ENCODE measurements around the gene PKD2L1.
"Not testable (repeated sequence)": the region's sequence is repeated elsewhere in the genome, so short reads cannot be mapped to it uniquely, and the experiment has no call there.

The PKD2L1 gene

GRCh38 chr10:100333661-100334440 lies 3.8 kb upstream of the PKD2L1 start:
- DNase-seq (ENCODE audit: low read depth in 2 of 2), result peak in 1 of 2 experiments; percentile 26

DNA sequence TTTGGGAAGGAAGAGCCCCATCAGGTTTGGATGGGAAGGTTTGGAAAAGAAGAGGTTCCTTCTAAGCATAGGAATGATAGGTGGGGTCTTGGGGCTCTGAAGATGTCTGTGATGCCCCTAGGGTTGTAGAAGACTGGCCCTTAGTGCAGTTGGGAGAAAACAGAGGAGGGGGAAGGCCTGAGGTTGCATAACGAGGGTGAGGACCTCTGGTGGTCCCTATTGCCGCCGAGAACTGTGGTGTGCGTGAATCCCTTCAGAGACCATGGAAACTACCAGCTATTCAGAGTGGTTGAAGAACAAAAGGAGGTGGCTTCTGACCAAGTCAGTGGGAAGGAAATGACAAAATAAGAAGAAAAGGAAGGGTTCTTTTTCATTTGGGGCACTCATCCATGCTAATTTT lies 3.1 kb upstream of the PKD2L1 start:
- DNase-seq (ENCODE audit: low read depth in 2 of 2), result no peak

- no peak for DNase-seq (ENCODE audit: low read depth in 2 of 2)
These were observed 1.8 kb downstream of the PKD2L1 start for GRCh38 chr10:100328198-100328597.

GRCh38 chr10:100327718-100328009 lies 2.4 kb downstream of the PKD2L1 start:
- DNase-seq (ENCODE audit: low read depth in 2 of 2), result no peak

GRCh38 chr10:100327007-100327717 lies 2.9 kb downstream of the PKD2L1 start:
- DNase-seq (ENCODE audit: low read depth in 2 of 2), result no peak

DNA sequence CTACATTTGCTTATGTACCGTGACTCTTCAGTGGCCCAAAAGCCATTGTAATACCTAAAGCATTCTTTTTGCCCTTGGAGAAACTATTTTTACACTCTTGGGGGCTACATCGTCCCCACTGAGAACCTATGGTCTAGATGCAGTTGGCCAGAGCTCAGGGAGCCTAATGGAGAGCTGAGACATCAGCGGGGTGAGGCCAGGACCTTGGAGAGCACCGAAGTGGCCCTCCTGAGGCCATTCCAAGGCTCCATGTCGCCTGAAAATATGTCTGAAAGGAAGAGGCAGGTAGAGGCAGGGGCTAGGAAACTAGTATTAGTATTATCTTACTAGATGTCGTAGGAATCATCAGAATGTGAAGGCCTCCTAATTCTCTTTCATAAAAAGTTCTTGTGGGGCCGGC lies 4.9 kb downstream of the PKD2L1 start:
- no peak for DNase-seq (ENCODE audit: low read depth in 2 of 2)

DNA sequence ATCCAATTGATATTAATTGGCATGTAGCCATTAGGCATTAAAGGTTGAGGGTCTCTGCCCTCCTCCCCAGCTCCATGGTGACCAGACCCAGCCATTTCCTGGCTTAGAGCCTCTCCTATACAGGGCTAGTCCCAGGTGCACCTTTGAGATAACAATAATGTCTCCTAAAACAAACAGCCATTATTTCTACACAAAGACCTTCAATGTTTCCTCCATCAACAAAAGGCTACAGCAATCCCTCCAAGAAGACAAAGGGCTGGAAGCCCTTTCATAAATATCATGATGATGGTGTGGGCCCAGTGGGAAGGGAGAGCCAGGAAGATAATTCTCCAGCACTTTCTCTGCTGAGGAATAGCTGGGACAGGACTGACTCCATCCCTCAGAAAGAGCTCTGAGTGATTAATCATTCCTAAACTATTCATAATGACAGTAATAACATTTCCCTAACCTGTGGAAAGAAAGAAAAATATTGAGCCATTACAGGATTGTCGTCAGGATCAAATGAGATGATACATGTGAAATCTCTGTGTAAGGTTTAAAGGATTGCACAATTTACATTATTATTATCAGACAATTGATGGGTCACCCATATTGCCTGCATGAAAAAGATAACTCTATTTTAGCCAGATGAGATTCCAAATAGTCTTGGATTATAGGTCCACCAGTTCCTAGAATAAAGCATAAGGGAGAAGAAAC lies 10.2 kb downstream of the PKD2L1 start:
- no peak for DNase-seq (ENCODE audit: low read depth in 2 of 2)

DNA sequence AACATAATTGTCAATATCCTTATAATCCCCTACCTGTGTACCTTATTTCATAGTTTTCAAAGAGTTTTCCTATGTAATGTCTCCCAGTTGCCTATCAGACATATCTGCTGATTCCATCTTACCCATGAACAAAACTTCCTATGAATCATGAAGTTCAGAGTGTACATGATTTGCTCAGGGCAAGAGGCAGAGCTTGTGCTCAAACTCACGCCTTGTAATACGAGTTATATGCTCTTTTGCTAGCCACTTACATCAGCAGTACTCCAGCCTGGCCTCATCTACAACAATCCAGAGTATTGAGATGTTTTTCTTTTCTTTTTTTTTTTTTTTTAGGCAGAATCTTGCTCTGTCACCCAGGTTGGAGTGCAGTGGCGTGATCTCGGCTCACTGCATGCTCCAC lies 11.8 kb downstream of the PKD2L1 start:
- no peak for DNase-seq (ENCODE audit: low read depth in 2 of 2)

DNA sequence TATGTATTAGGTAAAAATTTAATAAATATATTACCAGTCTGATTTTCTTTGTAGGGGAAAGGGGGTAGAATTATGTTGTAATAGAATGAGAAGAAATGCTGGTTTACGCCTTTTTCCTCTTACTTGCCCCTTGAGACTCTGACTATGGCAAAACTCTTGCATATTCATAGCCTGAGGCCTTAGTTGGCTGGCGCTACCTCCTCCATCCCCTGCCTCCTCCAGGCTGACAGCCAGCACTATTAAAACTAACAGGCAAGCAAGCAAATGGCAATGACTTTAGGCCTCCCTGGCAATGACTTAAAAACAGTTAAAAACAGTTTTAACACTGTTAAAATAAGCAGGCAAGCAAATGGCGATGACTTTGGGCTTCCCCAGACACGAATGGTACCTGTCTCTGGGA lies 14.4 kb downstream of the PKD2L1 start:
- no peak for DNase-seq (ENCODE audit: low read depth in 2 of 2)

- DNase-seq (ENCODE audit: low read depth in 2 of 2), result no peak
These were observed 18.7 kb downstream of the PKD2L1 start for GRCh38 chr10:100311298-100311697.

- no peak for DNase-seq (ENCODE audit: low read depth in 2 of 2)
These were observed 22.3 kb downstream of the PKD2L1 start for GRCh38 chr10:100307684-100308083.

DNA sequence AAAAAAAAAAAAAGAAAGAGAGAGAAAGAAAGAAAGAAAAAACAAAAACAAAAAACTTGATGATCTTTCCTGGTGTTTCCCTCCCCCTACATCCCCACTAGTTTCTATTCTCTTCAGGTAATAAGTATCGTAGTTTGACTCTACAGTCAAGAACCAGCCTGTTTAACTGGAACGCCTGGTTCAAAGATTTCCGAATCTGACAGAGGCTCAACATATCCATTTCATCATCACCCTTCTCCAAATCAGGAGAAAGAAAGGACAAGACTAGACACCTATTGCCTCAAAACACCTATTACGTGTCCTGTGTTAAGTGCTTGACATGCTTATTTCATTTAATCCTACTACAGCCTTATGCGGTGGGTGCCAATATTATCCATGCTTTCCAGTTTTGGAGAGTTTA lies 23.2 kb downstream of the PKD2L1 start:
- no peak for DNase-seq (ENCODE audit: low read depth in 2 of 2)

GRCh38 chr10:100304414-100304813 lies 25.6 kb downstream of the PKD2L1 start:
- DNase-seq (ENCODE audit: low read depth in 2 of 2), result no peak

DNA sequence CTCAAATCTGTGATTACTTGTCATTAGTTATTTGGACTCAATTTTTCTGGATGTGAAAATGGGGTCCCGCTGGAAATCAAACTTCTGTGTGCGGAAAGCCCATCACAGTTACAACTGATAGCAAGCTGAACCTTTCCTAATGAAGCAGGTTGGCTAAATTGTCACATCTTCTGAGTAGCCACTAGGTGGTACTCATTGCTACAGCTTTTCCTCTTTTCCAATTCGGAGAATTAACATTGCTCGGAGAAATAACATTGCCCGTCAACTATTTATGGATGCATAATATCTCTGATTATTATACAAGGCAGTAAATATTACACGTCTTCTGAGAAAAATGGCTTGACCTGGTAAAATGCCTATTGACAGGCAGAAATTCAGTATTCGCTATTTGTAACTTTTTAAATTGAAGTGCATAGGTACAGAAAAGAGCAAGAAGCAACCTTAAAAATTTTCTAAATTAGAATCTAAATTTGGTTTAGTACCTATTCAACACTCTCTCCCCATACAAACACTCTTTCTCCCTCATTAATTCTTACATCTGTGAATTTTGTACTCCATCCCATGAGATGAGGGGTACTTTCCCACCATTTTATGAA lies 26.2 kb downstream of the PKD2L1 start:
- DNase-seq (ENCODE audit: low read depth in 2 of 2), result no peak

DNA sequence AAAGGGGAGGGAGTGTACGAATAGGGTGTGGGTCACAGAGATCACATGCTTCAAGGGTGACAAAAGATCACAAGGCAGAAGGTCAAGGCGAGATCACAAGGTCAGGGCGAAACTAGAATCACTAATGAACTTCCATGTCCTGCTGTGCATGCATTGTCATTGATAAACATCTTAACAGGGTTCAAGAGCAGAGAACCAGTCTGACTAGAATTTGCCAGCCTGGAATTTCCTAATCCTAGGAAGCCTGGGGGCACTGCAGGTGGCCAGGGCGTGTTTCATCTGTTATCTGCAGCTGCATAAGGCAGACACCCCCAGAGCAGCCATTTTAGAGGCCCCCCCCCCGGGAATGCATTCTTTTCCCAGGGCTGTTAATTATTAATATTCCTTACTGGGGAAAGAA lies 28.9 kb downstream of the PKD2L1 start:
- not testable (repeated sequence) for DNase-seq (ENCODE audit: low read depth in 2 of 2)

- no peak for DNase-seq (ENCODE audit: low read depth in 2 of 2)
These were observed 32.8 kb downstream of the PKD2L1 start for GRCh38 chr10:100297242-100297641.

DNA sequence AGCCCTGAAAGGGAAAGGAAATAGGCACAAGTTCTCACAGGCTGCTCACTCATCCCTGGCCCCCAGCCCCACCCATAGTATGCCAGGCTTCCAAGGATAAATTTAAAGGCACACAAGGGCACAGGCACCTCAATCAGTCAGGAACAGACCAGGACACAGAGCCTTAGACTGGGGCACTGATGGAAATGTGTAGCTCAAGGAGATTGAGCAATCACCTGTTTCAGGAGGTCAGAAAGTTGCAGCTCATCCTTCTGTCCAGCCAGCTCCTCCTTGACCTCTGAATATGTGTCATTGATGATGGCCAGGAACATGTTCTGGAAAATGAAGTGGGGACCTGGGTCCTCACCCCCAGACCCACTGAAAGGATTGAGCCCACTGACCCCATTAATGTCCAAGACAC lies 37.0 kb downstream of the PKD2L1 start:
- no peak for DNase-seq (ENCODE audit: low read depth in 2 of 2)

DNA sequence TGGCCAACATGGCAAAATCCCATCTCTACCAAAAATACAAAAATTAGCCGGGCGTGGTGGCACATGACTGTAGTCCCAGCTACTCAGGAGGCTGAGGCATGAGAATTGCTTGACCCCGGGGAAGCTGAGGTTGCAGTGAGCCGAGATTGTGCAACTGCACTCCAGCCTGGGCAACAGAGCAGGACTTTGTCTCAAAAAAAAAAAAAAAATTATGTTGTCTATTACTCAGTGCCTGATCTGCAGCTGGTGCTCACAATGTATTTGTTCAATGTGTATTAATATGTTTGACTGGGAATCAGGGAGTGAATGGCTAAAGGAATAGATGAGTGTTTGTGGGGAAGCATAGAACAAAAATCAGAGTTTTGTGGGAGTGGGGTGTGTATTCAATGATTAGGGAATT lies 37.7 kb downstream of the PKD2L1 start:
- not testable (repeated sequence) for DNase-seq (ENCODE audit: low read depth in 2 of 2)

- no peak for DNase-seq (ENCODE audit: low read depth in 2 of 2)
These were observed 38.7 kb downstream of the PKD2L1 start for GRCh38 chr10:100291356-100291755.

- DNase-seq (ENCODE audit: low read depth in 2 of 2), result no peak
These were observed 40.4 kb downstream of the PKD2L1 start for GRCh38 chr10:100289641-100290040.

GRCh38 chr10:100288196-100288595 lies 41.8 kb downstream of the PKD2L1 start:
- no peak for DNase-seq (ENCODE audit: low read depth in 2 of 2)

DNA sequence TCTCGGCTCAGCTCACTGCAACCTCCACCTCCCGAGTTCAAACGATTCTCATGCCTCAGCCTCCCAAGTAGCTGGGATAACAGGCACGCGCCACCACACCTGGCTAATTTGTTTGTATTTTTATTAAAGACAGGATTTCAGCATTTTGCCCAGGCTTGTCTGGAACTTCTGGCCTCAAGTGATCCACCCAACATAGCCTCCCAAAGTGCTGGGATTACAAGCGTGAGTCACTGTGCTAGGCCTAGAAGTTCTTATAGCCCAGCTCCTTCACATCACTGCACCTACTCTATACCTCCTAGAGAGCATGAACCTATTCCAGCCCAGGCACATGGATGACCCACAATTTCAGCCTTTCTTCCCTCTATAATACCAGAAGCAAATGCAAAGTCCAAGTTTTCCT lies 42.3 kb downstream of the PKD2L1 start:
- DNase-seq (ENCODE audit: low read depth in 2 of 2), result no peak
